IMR-90 (cell line): Measurements from ENCODE around the gene TOMM20. TPM values are rescaled to one million over a fixed set of nuclear protein-coding genes. Genes with fewer than 3 reads are reported as not detected.

ENCODE experiments used
- ATAC-seq: fragments of 200-7000 bp; cut with Tn5 transposase; 2 replicates; pipeline ENCODE4 v1.9.1; 2020; ENCODE audit warnings: low read depth, mild to moderate bottlenecking, moderate library complexity
- BruUV-seq: library from RNA; stranded (reverse); fragments of 400-500 nt; replicated peaks from 2 replicates; lab custom pipeline; 2021; lab: Mats Ljungman, UMichigan
- CTCF ChIA-PET: fragments of 300-600 bp; formaldehyde crosslinking; extraction: SDS; loops from one replicate; lab custom pipeline; 2021; ENCODE audit warnings: antibody characterized with exemption; lab: Yijun Ruan, JAX
- POLR2A ChIA-PET: fragments of 300-600 bp; sonication (Branson Sonifier 250); formaldehyde crosslinking; loops from one replicate; lab custom pipeline; 2022; ENCODE audit warnings: antibody characterized with exemption; ENCODE audit not compliant: unreplicated experiment; lab: Charles Lee
- DNase-seq: peaks from one replicate; pipeline ENCODE4 v3.0.0; 2013
- H2AFZ ChIP-seq: replicated peaks from 2 replicates; pipeline ENCODE3; 2013; ENCODE audit warnings: low read length, mild to moderate bottlenecking; ENCODE audit not compliant: poor library complexity
- H2AK5ac ChIP-seq: 2 replicates; pipeline ENCODE4 v1.6.1; 2013; ENCODE audit warnings: low read depth, low read length, inconsistent platforms
- H2AK9ac ChIP-seq: replicated peaks from 2 replicates; pipeline ENCODE3; 2013; ENCODE audit warnings: mild to moderate bottlenecking, low read depth, low read length, moderate library complexity; ENCODE audit not compliant: poor library complexity
- H2BK120ac ChIP-seq: 2 replicates; pipeline ENCODE4 v1.6.1; 2013; ENCODE audit warnings: low read depth, low read length, inconsistent platforms
- H2BK15ac ChIP-seq: 3 replicates; pipeline ENCODE4 v1.6.1; 2013; ENCODE audit warnings: low read depth, low read length, inconsistent platforms
- H2BK20ac ChIP-seq: 2 replicates; pipeline ENCODE4 v1.6.1; 2013; ENCODE audit warnings: low read depth, mild to moderate bottlenecking, inconsistent platforms, low read length, moderate library complexity
- H2BK5ac ChIP-seq: 2 replicates; pipeline ENCODE4 v1.6.1; 2013; ENCODE audit warnings: mild to moderate bottlenecking, low read depth, low read length, inconsistent platforms; ENCODE audit not compliant: poor library complexity, severe bottlenecking
- H3K14ac ChIP-seq: replicated peaks from 2 replicates; pipeline ENCODE4 v1.6.1; 2013; ENCODE audit warnings: low read depth, low read length, inconsistent platforms
- H3K18ac ChIP-seq: 2 replicates; pipeline ENCODE4 v1.6.1; 2013; ENCODE audit warnings: low read depth, low read length, control low read depth
- H3K23ac ChIP-seq: 2 replicates; pipeline ENCODE4 v1.6.1; 2013; ENCODE audit warnings: low read depth, low read length, inconsistent platforms
- H3K27ac ChIP-seq: 2 replicates; pipeline ENCODE4 v1.5.1; 2013; ENCODE audit warnings: mild to moderate bottlenecking, control low read depth, low read length; ENCODE audit not compliant: insufficient read depth
- H3K27me3 ChIP-seq: 2 replicates; pipeline ENCODE4 v1.6.1; 2013; ENCODE audit warnings: low read length; ENCODE audit not compliant: control insufficient read depth, insufficient read depth
- H3K36me3 ChIP-seq: 2 replicates; pipeline ENCODE4 v1.6.1; 2013; ENCODE audit warnings: low read length, mixed read lengths; ENCODE audit not compliant: control insufficient read depth, insufficient read depth
- H3K4ac ChIP-seq: 2 replicates; pipeline ENCODE4 v1.6.1; 2013; ENCODE audit warnings: low read depth, low read length, inconsistent platforms
- H3K4me1 ChIP-seq: 2 replicates; pipeline ENCODE4 v1.6.1; 2013; ENCODE audit warnings: low read length, mixed read lengths; ENCODE audit not compliant: control insufficient read depth, insufficient read depth
- H3K4me2 ChIP-seq: 2 replicates; pipeline ENCODE4 v1.6.1; 2013; ENCODE audit warnings: low read depth, mild to moderate bottlenecking, control low read depth, low read length, moderate library complexity
- H3K4me3 ChIP-seq: 2 replicates; pipeline ENCODE4 v1.5.1; 2013; ENCODE audit warnings: low read depth, mild to moderate bottlenecking, control low read depth, low read length, moderate library complexity; ENCODE audit not compliant: insufficient read depth
- H3K56ac ChIP-seq: 2 replicates; pipeline ENCODE4 v1.6.1; 2013; ENCODE audit warnings: low read length, inconsistent platforms; ENCODE audit not compliant: insufficient read depth; ENCODE audit errors: extremely low read depth
- H3K79me1 ChIP-seq, 2 experiments: 2 replicates each; pipeline ENCODE4 v1.6.1; 2013; ENCODE audit warnings: low read length in 2 of 2, inconsistent platforms in 1 of 2, low read depth in 1 of 2
- H3K9ac ChIP-seq: 2 replicates; pipeline ENCODE4 v1.6.1; 2013; ENCODE audit warnings: low read depth, low read length, control low read depth
- H3K9me1 ChIP-seq: 2 replicates; pipeline ENCODE4 v1.6.1; 2013; ENCODE audit warnings: low read length, inconsistent platforms; ENCODE audit not compliant: insufficient read depth
- H3K9me3 ChIP-seq: 2 replicates; pipeline ENCODE4 v1.6.1; 2013; ENCODE audit warnings: low read length; ENCODE audit not compliant: control insufficient read depth, insufficient read depth
- H4K20me1 ChIP-seq: 2 replicates; pipeline ENCODE4 v1.6.1; 2013; ENCODE audit warnings: low read length, inconsistent platforms; ENCODE audit not compliant: insufficient read depth
- H4K5ac ChIP-seq: 2 replicates; pipeline ENCODE4 v1.6.1; 2013; ENCODE audit warnings: mild to moderate bottlenecking, low read depth, low read length, control low read depth
- H4K8ac ChIP-seq, 2 experiments: 2 replicates each; pipeline ENCODE4 v1.6.1; 2013; ENCODE audit warnings: low read depth in 2 of 2, low read length in 2 of 2, control low read depth in 1 of 2, inconsistent platforms in 1 of 2
- H4K91ac ChIP-seq: 2 replicates; pipeline ENCODE4 v1.6.1; 2013; ENCODE audit warnings: low read depth, low read length, inconsistent platforms; ENCODE audit not compliant: insufficient read depth
- BHLHE40 ChIP-seq: fragments of 150-350 bp; IDR thresholded peaks from 2 replicates; pipeline ENCODE4 v1.6.1; 2016; ENCODE audit warnings: mild to moderate bottlenecking, low read depth, low read length
- CEBPB ChIP-seq: IDR thresholded peaks from 2 replicates; pipeline ENCODE4 v1.6.1; 2012; ENCODE audit warnings: low read depth, low read length, improper control_type of control experiment
- FOS ChIP-seq: fragments of 150-350 bp; IDR thresholded peaks from 2 replicates; pipeline ENCODE4 v1.6.1; 2016; ENCODE audit warnings: low read depth, low read length
- MAFK ChIP-seq: IDR thresholded peaks from 2 replicates; pipeline ENCODE4 v1.6.1; 2012; ENCODE audit warnings: low read depth, low read length, improper control_type of control experiment
- MAZ ChIP-seq: IDR thresholded peaks from 2 replicates; pipeline ENCODE4 v1.6.1; 2012; ENCODE audit warnings: low read depth, mild to moderate bottlenecking, low read length, improper control_type of control experiment, moderate library complexity, borderline replicate concordance
- MXI1 ChIP-seq: IDR thresholded peaks from 2 replicates; pipeline ENCODE4 v1.6.1; 2012; ENCODE audit warnings: low read depth, mild to moderate bottlenecking, low read length, moderate library complexity, borderline replicate concordance
- NFE2L2 ChIP-seq: fragments of 150-350 bp; IDR thresholded peaks from 2 replicates; pipeline ENCODE4 v1.6.1; 2016; ENCODE audit warnings: low read depth, mild to moderate bottlenecking, low read length
- POLR2A ChIP-seq: IDR thresholded peaks from 2 replicates; pipeline ENCODE4 v1.6.1; 2012; ENCODE audit warnings: mild to moderate bottlenecking, low read depth, low read length
- RAD21 ChIP-seq: IDR thresholded peaks from 2 replicates; pipeline ENCODE4 v1.6.1; 2012; ENCODE audit warnings: low read length, improper control_type of control experiment
- RCOR1 ChIP-seq: IDR thresholded peaks from 2 replicates; pipeline ENCODE4 v1.6.1; 2012; ENCODE audit warnings: mild to moderate bottlenecking, low read length, improper control_type of control experiment; ENCODE audit not compliant: insufficient replicate concordance
- RFX5 ChIP-seq: IDR thresholded peaks from 2 replicates; pipeline ENCODE4 v1.8.0; 2012; ENCODE audit warnings: low read depth, mild to moderate bottlenecking, low read length, moderate library complexity
- USF2 ChIP-seq: fragments of 150-350 bp; IDR thresholded peaks from 2 replicates; pipeline ENCODE4 v1.6.1; 2017; ENCODE audit warnings: mild to moderate bottlenecking, antibody characterized with exemption, low read length, low read depth
- WGBS, 2 experiments: methylation state at CpG; one replicate each; pipeline versions ENCODE4 v1.1.5 to v1.1.7; 2013; ENCODE audit warnings: missing lambda C conversion rate in 2 of 2; ENCODE audit not compliant: insufficient read length in 1 of 2; ENCODE audit errors: extremely low coverage in 2 of 2; 5-methylcytosine and 5-hydroxymethylcytosine counted together
- dilution Hi-C: fragments of 300-500 bp; cut with HindIII; formaldehyde crosslinking; loops from one replicate; pipeline ENCODE4 v1.14.3; 2018; ENCODE audit warnings: low sequenced_read_pairs; ENCODE audit not compliant: unreplicated experiment
- in situ Hi-C: fragments of 300-500 bp; cut with MboI; formaldehyde crosslinking; loops from 3 replicates; pipeline ENCODE4 v1.14.3; 2019; ENCODE audit warnings: low sequenced_read_pairs, inconsistent platforms, mixed read lengths
- intact Hi-C: fragments of 100-400 bp; cut with micrococcal nuclease; formaldehyde crosslinking; loops from 2 replicates; pipeline ENCODE4 v1.10.0; 2022
- polyA plus RNA-seq, 3 experiments: library from polyadenylated mRNA; depleted of rRNA; stranded (reverse); fragments of >200 nt; gene quantifications; 2 replicates each; pipeline ENCODE4 v1.2.3, GENCODE V29; 2012; ENCODE audit warnings: low replicate concordance in 1 of 3
- total RNA-seq: library from RNA; depleted of rRNA; stranded (reverse); fragments of >200 nt; gene quantifications from 2 replicates; pipeline ENCODE4 v1.2.3, GENCODE V29; 2012
- TF ChIP-seq, protein P1 (sequence below): fragments of 150-350 bp; IDR thresholded peaks from 2 replicates; pipeline ENCODE4 v1.6.1; 2016; ENCODE audit warnings: low read depth, mild to moderate bottlenecking, low read length, moderate library complexity, borderline replicate concordance

TOMM20 gene
- total and polyA plus RNA-seq, 2 of the 4 experiments (the other 2 are of a cell fraction) = 75.3 to 84.4 TPM

GRCh38 chr1:235069577-235070563 lies 58.8 kb downstream of the TOMM20 start:
- Histone ChIP-seq H4K20me1 (no peaks in the 10 kb centered on the region; the same call in 1 of the 2 replicates), H3K4me3 (no peak overlapping the region), H3K18ac (peak overlapping the region; percentile 24), H3K36me3 (no peaks in the 10 kb centered on the region), H3K9ac (no peak overlapping the region), H2BK15ac (peak overlapping the region; percentile 29; the same call in 1 of the 3 replicates), H2BK20ac (peak overlapping the region; percentile 41), H3K14ac (0 out of 2 replicates have a peak overlapping the region, but pooled peaks have one; percentile 51), H4K5ac (no peak overlapping the region), H2BK5ac (peak overlapping the region; percentile 22), H2AK5ac (peak overlapping the region; percentile 74), H3K79me1 (peaks cover 0 to 4% of the 10 kb centered on the region in 2 experiments; a peak in 1 of 4 replicates), H3K23ac (peak overlapping the region; percentile 20; the same call in 1 of the 2 replicates), H3K56ac (no peak overlapping the region), H4K8ac (peak overlapping the region; percentile 9 to 23; a peak in 2 of 4 replicates), H3K27ac (no peak overlapping the region; the same call in 1 of the 2 replicates), H2AFZ (peak overlapping the region; percentile 52), H2AK9ac (peak overlapping the region; percentile 13), H3K9me3 (no peaks in the 10 kb centered on the region), H3K4me2 (no peak overlapping the region), H3K9me1 (peaks cover 34% of the 10 kb centered on the region), H3K4ac (peak overlapping the region; percentile 51), H4K91ac (peak overlapping the region; percentile 55), H3K27me3 (no peaks in the 10 kb centered on the region), H2BK120ac (peak overlapping the region; percentile 52), H3K4me1 (peaks cover 32% of the 10 kb centered on the region)
- ChIA-PET POLR2A (interaction anchor here (0.6 kb wide), 1 partner anchor 35 kb away, joined by 5 read pairs; no protein-coding TSS in a partner anchor), CTCF (interaction anchor here (0.7 kb wide), 1 partner anchor 472 kb away, joined by 6 read pairs; no protein-coding TSS in a partner anchor)
- DNase-seq (peak; percentile 98), ATAC-seq (peak; percentile 5; the same call in 1 of the 2 replicates)
- 69% methylated on average over 14 of the region's 34 CpGs; no CpG with 5 or more reads in 1 of the 2 experiments for WGBS, 2 experiments
- BruUV-seq = no TSS peak
- intact Hi-C loops (no loop called here), in situ Hi-C loops (no loop called here), dilution Hi-C loops (no loop called here)
- TF ChIP-seq POLR2A (no peak), MXI1 (no peak), MAFK (no peak), BHLHE40 (peak; percentile 59), CEBPB (peak; percentile 95), RCOR1 (peak; percentile 96), MAZ (peak; percentile 39; the same call in 1 of the 2 replicates), USF2 (no peak), RAD21 (0 out of 2 replicates have a peak, but pooled peaks have one; percentile 22), FOS (peak; percentile 84), NFE2L2 (peak; percentile 13; the same call in 1 of the 2 replicates), RFX5 (no peak)
- TF ChIP-seq, protein P1, sequence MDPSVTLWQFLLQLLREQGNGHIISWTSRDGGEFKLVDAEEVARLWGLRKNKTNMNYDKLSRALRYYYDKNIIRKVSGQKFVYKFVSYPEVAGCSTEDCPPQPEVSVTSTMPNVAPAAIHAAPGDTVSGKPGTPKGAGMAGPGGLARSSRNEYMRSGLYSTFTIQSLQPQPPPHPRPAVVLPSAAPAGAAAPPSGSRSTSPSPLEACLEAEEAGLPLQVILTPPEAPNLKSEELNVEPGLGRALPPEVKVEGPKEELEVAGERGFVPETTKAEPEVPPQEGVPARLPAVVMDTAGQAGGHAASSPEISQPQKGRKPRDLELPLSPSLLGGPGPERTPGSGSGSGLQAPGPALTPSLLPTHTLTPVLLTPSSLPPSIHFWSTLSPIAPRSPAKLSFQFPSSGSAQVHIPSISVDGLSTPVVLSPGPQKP = no peak
